Endodermal cell (in vitro differentiated cells): ENCODE data around the gene EML4. TPM values are rescaled to one million over a fixed set of nuclear protein-coding genes. Genes with fewer than 3 reads are reported as not detected.

Source experiments
- DNase-seq: peaks from one replicate; pipeline ENCODE4 v3.0.0-alpha.2; 2017
- H3K27ac ChIP-seq: 2 replicates; pipeline ENCODE4 v1.5.1; 2013; ENCODE audit warnings: mild to moderate bottlenecking, low read depth, low read length, moderate library complexity
- H3K27me3 ChIP-seq: 2 replicates; pipeline ENCODE4 v1.6.1; 2013; ENCODE audit warnings: mild to moderate bottlenecking, low read length, moderate library complexity; ENCODE audit not compliant: insufficient read depth, control insufficient read depth, poor library complexity, severe bottlenecking
- H3K36me3 ChIP-seq: 2 replicates; pipeline ENCODE4 v1.7.0; 2013; ENCODE audit warnings: mild to moderate bottlenecking, low read length, moderate library complexity; ENCODE audit not compliant: control insufficient read depth, insufficient read depth
- H3K4me1 ChIP-seq: one replicate; pipeline ENCODE4 v1.7.0; 2013; ENCODE audit warnings: low read length; ENCODE audit not compliant: control insufficient read depth, insufficient read depth
- H3K4me3 ChIP-seq: 2 replicates; pipeline ENCODE4 v1.5.1; 2013; ENCODE audit warnings: mild to moderate bottlenecking, low read length, moderate library complexity
- H3K9ac ChIP-seq: 2 replicates; pipeline ENCODE4 v1.6.1; 2013; ENCODE audit warnings: mild to moderate bottlenecking, low read length, moderate library complexity; ENCODE audit not compliant: poor library complexity, severe bottlenecking; ENCODE audit errors: extremely low read depth
- H3K9me3 ChIP-seq: 2 replicates; pipeline ENCODE4 v1.6.1; 2013; ENCODE audit warnings: mild to moderate bottlenecking, low read length, moderate library complexity; ENCODE audit not compliant: control insufficient read depth
- H3K27ac Mint-ChIP-seq: 2 replicates; pipeline ENCODE4 v1.8.0; 2020; ENCODE audit warnings: mixed read lengths
- H3K27me3 Mint-ChIP-seq: 2 replicates; pipeline ENCODE4 v1.8.0; 2021; ENCODE audit warnings: mild to moderate bottlenecking, mixed read lengths; ENCODE audit not compliant: insufficient read depth
- H3K36me3 Mint-ChIP-seq: 2 replicates; pipeline ENCODE4 v1.8.0; 2020; ENCODE audit warnings: low read depth, mixed read lengths
- H3K4me1 Mint-ChIP-seq: 2 replicates; pipeline ENCODE4 v1.8.0; 2020; ENCODE audit warnings: mixed read lengths
- H3K4me3 Mint-ChIP-seq: 2 replicates; pipeline ENCODE4 v1.8.0; 2020; ENCODE audit warnings: mild to moderate bottlenecking, moderate library complexity, mixed read lengths
- H3K9me3 Mint-ChIP-seq: 2 replicates; pipeline ENCODE4 v1.8.0; 2020; ENCODE audit warnings: mild to moderate bottlenecking, mixed read lengths
- WGBS, 2 experiments: methylation state at CpG; one replicate each; pipeline versions ENCODE4 v1.1.5 to v1.1.7; 2013; ENCODE audit warnings: missing lambda C conversion rate in 2 of 2, mixed read lengths in 1 of 2; ENCODE audit not compliant: insufficient coverage in 1 of 2, insufficient read length in 1 of 2; 5-methylcytosine and 5-hydroxymethylcytosine counted together
- total RNA-seq, 2 donors: library from RNA; stranded (reverse); fragmentation: NEBNext Ultra II Directional in 1 of 2; extraction: Animal tissue kit (Norgen Biotek cat#: 25700) in 1 of 2; gene quantifications; 2 replicates in 1 of 2; 3 replicates in 1 of 2; pipeline ENCODE4 v1.2.1, GENCODE V29; 2021
- TF ChIP-seq, protein P1 (sequence below): fragments of 200-600 bp; sonication (generic); conservative IDR thresholded peaks from 2 replicates; pipeline ENCODE4 v1.5.0; 2021; ENCODE audit warnings: antibody characterized with exemption, mild to moderate bottlenecking

Gene EML4
- total RNA-seq, 2 donors from 2014 or later, result 84.6 to 90.9 TPM

GRCh38 chr2:42187886-42188285 lies 18.7 kb downstream of the EML4 start:
- Histone ChIP-seq H3K36me3 (no peaks in the 10 kb centered on the region), H3K27ac (no peak overlapping the region), H3K27me3 (no peaks in the 10 kb centered on the region), H3K4me1 (peaks cover 14% of the 10 kb centered on the region), H3K4me3 (no peak overlapping the region), H3K9ac (no peak overlapping the region), H3K9me3 (no peaks in the 10 kb centered on the region)
- TF ChIP-seq, protein P1, sequence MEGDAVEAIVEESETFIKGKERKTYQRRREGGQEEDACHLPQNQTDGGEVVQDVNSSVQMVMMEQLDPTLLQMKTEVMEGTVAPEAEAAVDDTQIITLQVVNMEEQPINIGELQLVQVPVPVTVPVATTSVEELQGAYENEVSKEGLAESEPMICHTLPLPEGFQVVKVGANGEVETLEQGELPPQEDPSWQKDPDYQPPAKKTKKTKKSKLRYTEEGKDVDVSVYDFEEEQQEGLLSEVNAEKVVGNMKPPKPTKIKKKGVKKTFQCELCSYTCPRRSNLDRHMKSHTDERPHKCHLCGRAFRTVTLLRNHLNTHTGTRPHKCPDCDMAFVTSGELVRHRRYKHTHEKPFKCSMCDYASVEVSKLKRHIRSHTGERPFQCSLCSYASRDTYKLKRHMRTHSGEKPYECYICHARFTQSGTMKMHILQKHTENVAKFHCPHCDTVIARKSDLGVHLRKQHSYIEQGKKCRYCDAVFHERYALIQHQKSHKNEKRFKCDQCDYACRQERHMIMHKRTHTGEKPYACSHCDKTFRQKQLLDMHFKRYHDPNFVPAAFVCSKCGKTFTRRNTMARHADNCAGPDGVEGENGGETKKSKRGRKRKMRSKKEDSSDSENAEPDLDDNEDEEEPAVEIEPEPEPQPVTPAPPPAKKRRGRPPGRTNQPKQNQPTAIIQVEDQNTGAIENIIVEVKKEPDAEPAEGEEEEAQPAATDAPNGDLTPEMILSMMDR, result no peak
- no peaks in the 10 kb centered on the region for H3K9me3 Mint-ChIP-seq
- H3K27me3 Mint-ChIP-seq, result no peaks in the 10 kb centered on the region
- no peak overlapping the region for H3K27ac Mint-ChIP-seq
- no peak overlapping the region for H3K4me3 Mint-ChIP-seq
- 87 to 100% methylated on average over 1 to 3 of the region's 3 CpGs for WGBS, 2 experiments
- DNase-seq, result no peak
- H3K36me3 Mint-ChIP-seq, result peaks cover 2% of the 10 kb centered on the region
- peaks cover 48% of the 10 kb centered on the region for H3K4me1 Mint-ChIP-seq

- Histone ChIP-seq H3K4me1 (peaks cover 14% of the 10 kb centered on the region), H3K9ac (no peak overlapping the region), H3K36me3 (no peaks in the 10 kb centered on the region), H3K4me3 (no peak overlapping the region), H3K27ac (no peak overlapping the region), H3K9me3 (no peaks in the 10 kb centered on the region), H3K27me3 (no peaks in the 10 kb centered on the region)
- Mint-ChIP-seq H3K27me3 (no peaks in the 10 kb centered on the region), H3K4me3 (no peak overlapping the region), H3K36me3 (peaks cover 2% of the 10 kb centered on the region), H3K27ac (peak overlapping the region; percentile 70), H3K9me3 (no peaks in the 10 kb centered on the region), H3K4me1 (peaks cover 47% of the 10 kb centered on the region)
- 88 to 100% methylated on average over 2 of the region's 2 CpGs for WGBS, 2 experiments
- no peak for DNase-seq
- TF ChIP-seq, protein P1, result no peak
These were observed 20.0 kb downstream of the EML4 start for GRCh38 chr2:42189235-42189566.

- Mint-ChIP-seq H3K4me1 (peaks cover 45% of the 10 kb centered on the region), H3K4me3 (no peak overlapping the region), H3K27ac (no peak overlapping the region), H3K36me3 (peaks cover 2% of the 10 kb centered on the region), H3K9me3 (no peaks in the 10 kb centered on the region), H3K27me3 (no peaks in the 10 kb centered on the region)
- 85 to 100% methylated on average over 1 to 2 of the region's 2 CpGs for WGBS, 2 experiments
- H3K27me3 ChIP-seq, result no peaks in the 10 kb centered on the region
- TF ChIP-seq, protein P1, result no peak
- H3K27ac ChIP-seq, result no peak overlapping the region
- H3K9me3 ChIP-seq, result no peaks in the 10 kb centered on the region
- peaks cover 9% of the 10 kb centered on the region for H3K4me1 ChIP-seq
- DNase-seq, result no peak
- no peaks in the 10 kb centered on the region for H3K36me3 ChIP-seq
- no peak overlapping the region for H3K4me3 ChIP-seq
- H3K9ac ChIP-seq, result no peak overlapping the region
These were observed 21.0 kb downstream of the EML4 start for GRCh38 chr2:42190191-42190590.
